Lower lobe of right lung (tissue), 2 donors: ENCODE results near the gene OR8A1. TPM values are rescaled to one million over a fixed set of nuclear protein-coding genes. Genes with fewer than 3 reads are reported as not detected.

Source experiments
- ATAC-seq, 2 donors: fragments of 200-7000 bp; cut with Tn5 transposase; one replicate each; pipeline ENCODE4 v1.9.1; 2020 to 2022; ENCODE audit warnings: mild to moderate bottlenecking in 2 of 2, moderate library complexity in 2 of 2
- DNase-seq: peaks from one replicate; pipeline ENCODE4 v3.0.0-alpha.2; 2020
- H3K27ac ChIP-seq: fragments of 200-600 bp; one replicate; pipeline ENCODE4 v1.8.0; 2022
- H3K27me3 ChIP-seq: fragments of 200-600 bp; one replicate; pipeline ENCODE4 v1.8.0; 2022; ENCODE audit warnings: low read depth
- H3K36me3 ChIP-seq: fragments of 200-600 bp; one replicate; pipeline ENCODE4 v1.8.0; 2022; ENCODE audit warnings: mild to moderate bottlenecking
- H3K4me1 ChIP-seq: fragments of 200-600 bp; one replicate; pipeline ENCODE4 v1.8.0; 2022
- H3K4me3 ChIP-seq: fragments of 200-600 bp; one replicate; pipeline ENCODE4 v1.8.0; 2022; ENCODE audit warnings: mild to moderate bottlenecking
- H3K9me3 ChIP-seq: fragments of 200-600 bp; one replicate; pipeline ENCODE4 v1.8.0; 2022
- intact Hi-C: fragments of 100-400 bp; cut with DNase I; formaldehyde crosslinking; loops from one replicate; pipeline ENCODE4 v1.11.0; 2022
- total RNA-seq: library from RNA; stranded (reverse); fragmentation: NEBNext Ultra II Directional; extraction: Animal tissue kit (Norgen Biotek cat#: 25700); gene quantifications from one replicate; pipeline ENCODE4 v1.2.1, GENCODE V29; 2021
- TF ChIP-seq, protein P1 (sequence below): fragments of 200-600 bp; IDR thresholded peaks from one replicate; pipeline ENCODE4 v1.8.0; 2022; ENCODE audit warnings: antibody characterized with exemption, mild to moderate bottlenecking
- donor health status: DM: no; HTN: yes; CAD: no; lungs with severe emphysema.

OR8A1 gene
- total RNA-seq, 1 donor from 2014 or later = not detected

DNA sequence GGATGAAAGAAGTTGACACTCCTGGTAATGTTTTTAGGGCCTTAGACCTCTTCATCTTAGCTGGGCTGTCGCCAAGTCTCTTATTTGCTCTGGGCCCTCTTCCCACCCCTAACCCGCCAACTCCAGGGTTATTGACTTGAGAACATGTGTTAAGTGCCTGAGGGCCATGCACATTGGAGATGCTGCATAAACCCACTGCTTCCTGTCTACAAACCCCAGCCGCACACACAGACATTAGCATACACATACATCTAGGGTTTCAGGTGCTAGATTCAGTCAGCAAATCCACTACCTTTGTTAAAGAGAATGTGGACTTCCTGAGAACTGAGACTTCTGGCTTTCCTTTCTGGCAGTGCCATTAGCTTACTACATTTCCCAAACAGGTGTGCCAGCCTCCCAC, 42.2 kb downstream of the OR8A1 start:
- Histone ChIP-seq H3K36me3 (no peaks in the 10 kb centered on the region), H3K4me3 (no peak overlapping the region), H3K9me3 (no peaks in the 10 kb centered on the region), H3K27me3 (peaks cover 26% of the 10 kb centered on the region), H3K4me1 (no peaks in the 10 kb centered on the region), H3K27ac (no peak overlapping the region)
- intact Hi-C loops = no loop called here
- DNase-seq (no peak), ATAC-seq (no peak)
- TF ChIP-seq, protein P1, sequence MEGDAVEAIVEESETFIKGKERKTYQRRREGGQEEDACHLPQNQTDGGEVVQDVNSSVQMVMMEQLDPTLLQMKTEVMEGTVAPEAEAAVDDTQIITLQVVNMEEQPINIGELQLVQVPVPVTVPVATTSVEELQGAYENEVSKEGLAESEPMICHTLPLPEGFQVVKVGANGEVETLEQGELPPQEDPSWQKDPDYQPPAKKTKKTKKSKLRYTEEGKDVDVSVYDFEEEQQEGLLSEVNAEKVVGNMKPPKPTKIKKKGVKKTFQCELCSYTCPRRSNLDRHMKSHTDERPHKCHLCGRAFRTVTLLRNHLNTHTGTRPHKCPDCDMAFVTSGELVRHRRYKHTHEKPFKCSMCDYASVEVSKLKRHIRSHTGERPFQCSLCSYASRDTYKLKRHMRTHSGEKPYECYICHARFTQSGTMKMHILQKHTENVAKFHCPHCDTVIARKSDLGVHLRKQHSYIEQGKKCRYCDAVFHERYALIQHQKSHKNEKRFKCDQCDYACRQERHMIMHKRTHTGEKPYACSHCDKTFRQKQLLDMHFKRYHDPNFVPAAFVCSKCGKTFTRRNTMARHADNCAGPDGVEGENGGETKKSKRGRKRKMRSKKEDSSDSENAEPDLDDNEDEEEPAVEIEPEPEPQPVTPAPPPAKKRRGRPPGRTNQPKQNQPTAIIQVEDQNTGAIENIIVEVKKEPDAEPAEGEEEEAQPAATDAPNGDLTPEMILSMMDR = no peak

GRCh38 chr11:124612567-124613246, 42.9 kb downstream of the OR8A1 start:
- ATAC-seq (no peak), DNase-seq (no peak)
- TF ChIP-seq, protein P1 = no peak
- Histone ChIP-seq H3K4me3 (no peak overlapping the region), H3K9me3 (no peaks in the 10 kb centered on the region), H3K27ac (no peak overlapping the region), H3K36me3 (no peaks in the 10 kb centered on the region), H3K27me3 (peaks cover 31% of the 10 kb centered on the region), H3K4me1 (no peaks in the 10 kb centered on the region)
- intact Hi-C loops = no loop called here

DNA sequence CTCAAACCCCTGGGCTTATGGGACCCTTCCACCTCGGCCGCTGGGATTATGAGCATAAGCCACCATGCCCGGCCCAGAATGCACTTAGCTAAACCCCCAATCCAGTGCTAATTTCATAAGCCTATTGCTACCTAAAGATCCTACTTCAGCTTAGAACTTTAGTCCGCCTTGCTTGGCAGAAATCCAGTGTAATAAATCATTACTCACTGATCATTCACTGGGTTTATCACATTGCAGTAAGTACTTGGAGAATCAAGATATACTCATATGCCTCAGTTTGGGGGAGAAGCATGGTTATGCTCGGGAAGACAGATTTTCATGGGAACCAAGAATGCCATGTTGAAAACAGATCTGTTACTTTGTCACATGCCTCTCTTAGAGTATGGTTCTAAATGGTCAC, 49.1 kb downstream of the OR8A1 start:
- DNase-seq (no peak), ATAC-seq (no peak)
- Histone ChIP-seq H3K27ac (no peak overlapping the region), H3K9me3 (no peaks in the 10 kb centered on the region), H3K4me1 (peaks cover 10% of the 10 kb centered on the region), H3K4me3 (no peak overlapping the region), H3K27me3 (peaks cover 30% of the 10 kb centered on the region), H3K36me3 (no peaks in the 10 kb centered on the region)
- TF ChIP-seq, protein P1 = no peak
- intact Hi-C loops = no loop called here

Other genes with a start within 250 kb of the OR8A1 start
- not detected for gene OR8D2, start 249.8 kb upstream of the OR8A1 start, total RNA-seq
- not detected for gene OR8B2, start 185.5 kb upstream of the OR8A1 start, total RNA-seq
- gene OR8B3, start 171.0 kb upstream of the OR8A1 start, total RNA-seq = not detected
- not detected for gene OR8B4, start 145.1 kb upstream of the OR8A1 start, total RNA-seq
- not detected for gene OR8B8, start 124.3 kb upstream of the OR8A1 start, total RNA-seq
- gene OR8B12, start 26.3 kb upstream of the OR8A1 start, total RNA-seq = not detected
- not detected for gene PANX3, start 41.4 kb downstream of the OR8A1 start, total RNA-seq
- 46.3 TPM for gene TBRG1, start 52.9 kb downstream of the OR8A1 start, total RNA-seq
- gene SIAE, start 103.7 kb downstream of the OR8A1 start, total RNA-seq = 41.4 TPM
- gene SPA17, start 103.9 kb downstream of the OR8A1 start, total RNA-seq = 8.5 TPM
- gene NRGN, start 169.9 kb downstream of the OR8A1 start, total RNA-seq = 99.1 TPM
- gene VSIG2, start 182.3 kb downstream of the OR8A1 start, total RNA-seq = 30.5 TPM
- gene ESAM, start 192.3 kb downstream of the OR8A1 start, total RNA-seq = 131 TPM
- 15.4 TPM for gene MSANTD2, start 230.4 kb downstream of the OR8A1 start, total RNA-seq